Limb (tissue), 2 donors: ENCODE data around the gene NSUN2.

Experiments used
- DNase-seq, 2 donors: peaks; one replicate each; pipeline ENCODE4 v3.0.0-alpha.2; 2016; ENCODE audit errors: extremely low spot score in 2 of 2

NSUN2 gene

GRCh38 chr5:6644794-6645241 is 12.0 kb upstream of the NSUN2 start:
- no peak for DNase-seq

DNA sequence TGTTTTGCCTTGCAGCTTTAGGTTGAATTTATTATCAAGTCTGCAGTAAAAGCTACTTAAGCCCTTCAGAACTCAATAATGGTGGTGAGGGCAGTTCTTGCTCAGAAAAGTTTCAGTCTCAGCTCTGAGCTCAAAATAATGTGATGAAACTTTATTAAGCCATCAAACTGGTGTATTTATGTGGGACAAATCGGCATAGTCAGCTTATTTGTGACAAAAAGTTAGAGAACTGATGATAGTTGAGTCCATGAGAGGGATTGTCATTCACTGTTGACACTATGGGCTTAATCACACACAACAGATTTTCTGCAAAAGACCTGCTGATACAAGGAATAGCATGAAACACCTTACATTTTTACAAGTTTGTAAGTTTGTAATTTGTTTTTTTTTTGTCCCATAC is 9.8 kb upstream of the NSUN2 start:
- no peak for DNase-seq

- DNase-seq: no peak
Observed at GRCh38 chr5:6638236-6638635, 5.4 kb upstream of the NSUN2 start.

DNA sequence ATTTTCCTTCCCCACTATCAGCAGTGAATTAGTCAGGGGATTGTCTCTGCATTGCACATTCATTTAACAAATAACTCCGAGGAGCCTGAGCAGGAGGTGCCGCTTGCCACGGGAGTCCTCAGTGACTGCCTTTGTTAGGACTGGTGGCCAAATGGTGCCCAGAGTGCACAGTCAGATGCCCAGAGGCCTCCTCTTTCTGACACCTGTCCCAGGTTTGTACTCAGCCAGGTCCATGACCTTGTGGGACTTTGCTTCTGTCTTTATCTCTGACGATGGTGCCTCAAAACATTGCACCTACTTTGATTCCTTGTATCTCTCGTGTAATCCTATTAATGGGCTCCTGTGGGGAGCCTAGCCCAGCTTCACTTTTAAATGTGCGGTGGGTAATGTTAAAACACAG is 4.7 kb upstream of the NSUN2 start:
- DNase-seq: no peak

DNA sequence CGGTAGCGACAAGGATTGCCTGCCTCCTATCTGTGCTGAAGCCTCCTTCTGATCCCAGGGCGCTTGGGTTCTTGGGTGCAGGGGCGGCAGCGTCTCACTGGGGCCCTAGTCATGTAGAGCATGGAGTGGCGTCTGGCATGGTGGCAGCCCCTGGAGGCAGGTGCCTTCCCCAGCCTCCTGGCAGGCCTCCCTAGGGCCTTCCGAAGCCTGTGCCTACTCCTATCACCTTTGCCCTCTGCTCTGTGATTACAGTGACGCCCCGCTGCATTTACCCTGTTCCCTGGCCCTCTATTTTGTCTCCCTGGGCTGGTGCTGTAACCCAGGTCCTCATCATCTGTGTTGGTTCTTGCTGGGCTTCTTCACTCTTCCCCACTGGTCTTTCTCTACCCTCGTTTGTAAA is 4.2 kb upstream of the NSUN2 start:
- DNase-seq: no peak

DNA sequence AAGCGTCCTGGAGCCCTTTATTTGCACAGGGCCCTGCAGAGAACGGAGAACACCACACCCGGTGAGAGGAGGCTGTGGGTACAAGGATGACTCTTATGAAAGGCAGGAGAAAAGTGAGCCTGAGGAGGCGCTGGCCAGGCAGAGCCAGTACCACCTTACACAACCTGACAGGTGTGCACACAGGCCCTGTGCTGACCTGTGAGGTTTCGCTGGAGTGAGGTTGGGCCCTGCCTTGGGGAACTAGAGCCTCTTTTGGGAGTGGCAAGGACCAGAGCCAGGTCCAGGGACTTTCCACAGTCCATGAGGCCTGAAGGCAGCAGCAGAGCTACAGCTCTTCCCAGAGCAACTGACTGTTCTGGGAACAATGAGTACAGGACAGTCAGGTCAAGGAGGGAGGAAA is 3.4 kb upstream of the NSUN2 start:
- DNase-seq: no peak

GRCh38 chr5:6634788-6635430 is 2.1 kb upstream of the NSUN2 start:
- DNase-seq: no peak

- DNase-seq: no peak
Observed at GRCh38 chr5:6634306-6634705, 1.5 kb upstream of the NSUN2 start.

DNA sequence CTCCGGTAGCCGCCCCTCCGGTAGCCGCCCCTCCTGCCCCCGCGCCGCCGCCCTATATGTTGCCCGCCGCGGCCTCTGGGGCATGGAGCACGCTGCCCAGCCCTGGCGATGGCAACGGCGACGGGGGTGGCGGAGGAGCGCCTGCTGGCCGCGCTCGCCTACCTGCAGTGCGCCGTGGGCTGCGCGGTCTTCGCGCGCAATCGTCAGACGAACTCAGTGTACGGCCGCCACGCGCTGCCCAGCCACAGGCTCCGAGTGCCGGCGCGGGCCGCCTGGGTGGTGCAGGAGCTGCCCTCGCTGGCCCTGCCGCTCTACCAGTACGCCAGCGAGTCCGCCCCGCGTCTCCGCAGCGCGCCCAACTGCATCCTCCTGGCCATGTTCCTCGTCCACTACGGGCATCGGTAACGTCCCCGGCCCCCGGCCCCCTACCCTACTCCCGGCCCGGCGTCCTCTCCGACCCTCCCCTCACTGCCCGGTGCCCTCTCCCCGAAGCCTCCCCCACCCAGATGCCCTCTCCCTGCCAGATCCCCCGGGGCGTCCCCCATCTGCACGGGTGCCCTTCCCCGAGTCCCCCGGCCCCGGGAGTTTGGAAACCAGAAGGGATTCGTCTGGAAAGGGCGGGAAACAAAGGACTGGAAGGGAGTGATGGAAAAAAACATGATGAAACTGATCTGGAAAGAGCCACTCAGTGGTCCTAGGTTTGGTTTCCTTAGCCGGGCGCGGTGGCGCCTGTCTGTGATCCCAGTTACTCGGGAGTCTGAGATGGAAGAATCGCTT is 813 bp upstream of the NSUN2 start:
- peak in 1 of 2 donors; percentile 3 for DNase-seq

DNA sequence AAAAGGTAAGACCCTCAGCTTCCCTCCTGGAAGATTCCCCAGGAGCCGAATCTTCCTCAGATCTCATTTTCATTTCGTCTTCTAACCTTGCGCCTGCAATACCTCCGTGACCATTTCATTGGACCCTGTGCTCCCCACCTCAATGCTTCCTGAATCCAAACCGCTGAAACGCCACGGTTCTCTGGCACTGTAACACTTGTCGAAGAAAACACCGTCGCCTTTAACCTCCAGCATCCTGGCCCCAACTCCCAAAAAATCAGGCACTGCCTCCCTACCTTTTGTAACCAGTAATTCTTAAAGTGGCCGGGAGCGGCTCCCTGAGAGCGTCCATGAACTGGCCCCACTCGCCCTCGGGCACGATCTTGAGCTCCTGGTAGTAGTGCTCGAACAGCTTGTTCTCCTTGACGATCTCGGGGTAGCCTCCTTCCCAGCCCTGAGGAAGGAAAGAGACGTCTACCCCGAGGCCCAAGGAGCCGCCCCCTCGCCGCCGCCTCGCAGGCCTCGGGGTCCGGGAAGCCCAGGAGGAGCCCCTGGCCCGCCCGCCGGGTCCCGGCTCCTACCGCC is 438 bp downstream of the NSUN2 start:
- no peak for DNase-seq

DNA sequence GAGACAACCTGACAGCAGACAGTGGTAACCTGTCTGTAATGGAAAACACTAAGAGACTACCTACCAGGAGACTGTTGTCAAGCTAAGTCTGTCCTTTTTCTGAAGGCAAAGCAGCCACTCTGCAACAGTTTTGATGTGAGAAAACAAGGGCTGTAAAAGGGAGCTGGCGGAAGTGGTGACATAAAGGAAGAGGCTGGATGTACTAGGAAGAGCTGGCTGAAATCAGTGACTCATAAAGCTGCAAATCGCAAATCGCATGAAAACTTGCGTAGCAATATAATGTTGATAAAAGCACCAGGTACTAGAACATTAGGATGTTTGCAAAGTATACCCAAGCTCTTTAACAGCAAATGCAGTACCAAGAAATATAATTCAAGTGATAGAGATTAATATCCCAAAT is 1.4 kb downstream of the NSUN2 start:
- DNase-seq: no peak

DNA sequence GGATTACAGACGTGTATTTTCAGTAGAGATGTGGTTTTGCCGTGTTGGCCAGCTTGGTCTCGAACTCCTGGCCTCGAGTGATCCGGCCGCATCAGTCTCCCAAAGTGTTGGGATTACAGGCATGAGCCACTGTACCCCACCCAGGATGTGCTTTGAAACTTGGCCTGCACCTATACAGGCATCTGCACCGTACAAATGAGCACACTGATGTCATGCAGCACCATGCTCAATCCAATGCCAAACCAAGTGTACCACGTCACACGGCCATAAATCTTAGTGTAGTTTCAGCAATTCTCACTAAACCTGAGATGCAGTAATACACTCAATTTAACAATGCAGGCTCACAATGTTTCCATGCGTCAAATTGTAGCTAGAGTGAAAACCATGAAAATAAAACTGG is 6.3 kb downstream of the NSUN2 start:
- DNase-seq: no peak

DNA sequence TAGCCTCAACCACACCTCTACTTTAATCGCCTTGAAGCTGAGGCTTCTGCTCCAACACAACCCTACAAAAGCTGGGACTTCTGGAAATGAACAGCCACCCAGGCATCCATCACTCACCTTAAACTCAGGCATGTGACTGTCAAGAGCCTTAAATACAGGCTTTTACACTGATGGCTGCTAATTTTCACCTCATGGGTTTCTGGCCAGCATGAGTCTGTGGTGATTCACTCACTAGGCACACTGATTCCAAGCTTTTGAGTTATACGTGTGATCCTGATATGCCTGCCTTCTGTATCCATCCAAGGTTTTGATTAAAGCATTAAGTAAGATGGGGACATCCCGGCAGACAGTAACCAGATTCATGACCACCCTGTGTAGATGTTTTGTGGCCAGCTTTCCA is 8.9 kb downstream of the NSUN2 start:
- DNase-seq: no peak

DNA sequence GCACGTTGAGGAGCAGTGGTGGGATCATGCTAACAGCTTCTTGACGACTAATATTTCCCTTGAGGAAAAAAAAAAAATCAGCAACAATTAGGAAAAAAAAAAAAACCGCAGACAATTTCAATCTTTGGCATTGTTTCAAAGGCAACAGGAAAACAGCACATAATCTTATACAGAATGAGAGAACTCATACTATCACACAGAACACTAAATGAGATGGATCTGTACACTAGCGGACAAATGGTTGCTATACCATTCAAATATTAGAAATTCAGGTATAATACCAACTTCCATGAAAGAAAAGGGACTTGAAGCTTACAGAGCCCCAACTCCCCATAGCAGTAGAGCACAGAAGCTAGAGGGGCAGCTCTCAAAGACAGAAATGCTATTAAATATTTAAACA is 9.6 kb downstream of the NSUN2 start:
- no peak for DNase-seq

GRCh38 chr5:6616632-6617031 is 16.2 kb downstream of the NSUN2 start:
- DNase-seq: no peak

DNA sequence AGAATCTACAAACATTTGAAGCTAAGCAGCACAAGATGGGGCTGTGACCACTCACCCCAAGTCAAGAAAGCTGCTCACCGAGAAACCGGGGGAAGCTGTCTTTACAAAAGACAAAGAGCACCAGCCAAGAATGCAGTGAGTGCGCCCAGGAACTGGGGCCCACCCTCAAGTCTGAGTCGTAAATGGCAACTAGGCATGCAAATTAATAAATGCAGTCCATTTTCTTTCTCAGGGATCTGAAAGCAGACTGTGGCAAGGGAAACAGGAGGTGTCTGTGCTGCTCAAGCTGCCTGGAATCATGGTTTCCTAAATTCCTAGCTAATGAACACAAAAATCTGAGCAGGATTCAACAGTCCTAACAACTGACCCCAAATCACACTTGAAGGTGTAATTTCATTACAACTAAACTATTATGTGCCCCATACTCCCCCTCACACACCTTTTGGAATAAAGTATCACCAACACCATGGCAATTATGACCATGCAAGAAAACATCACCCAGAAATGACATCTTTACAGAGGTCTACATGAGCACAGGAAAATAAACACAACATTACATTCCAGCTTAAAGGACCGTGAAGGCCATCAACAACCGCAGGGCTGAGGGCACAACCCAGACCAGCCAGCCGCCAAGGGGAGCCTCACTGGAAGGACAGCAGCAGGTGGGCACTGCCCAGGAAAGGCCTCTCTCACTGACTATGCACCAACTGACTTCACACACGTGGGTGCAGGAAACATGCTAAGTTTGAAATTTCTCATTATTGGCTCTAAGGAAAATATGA is 17.6 kb downstream of the NSUN2 start:
- no peak for DNase-seq

GRCh38 chr5:6611334-6612256 is 21.2 kb downstream of the NSUN2 start:
- no peak for DNase-seq

DNA sequence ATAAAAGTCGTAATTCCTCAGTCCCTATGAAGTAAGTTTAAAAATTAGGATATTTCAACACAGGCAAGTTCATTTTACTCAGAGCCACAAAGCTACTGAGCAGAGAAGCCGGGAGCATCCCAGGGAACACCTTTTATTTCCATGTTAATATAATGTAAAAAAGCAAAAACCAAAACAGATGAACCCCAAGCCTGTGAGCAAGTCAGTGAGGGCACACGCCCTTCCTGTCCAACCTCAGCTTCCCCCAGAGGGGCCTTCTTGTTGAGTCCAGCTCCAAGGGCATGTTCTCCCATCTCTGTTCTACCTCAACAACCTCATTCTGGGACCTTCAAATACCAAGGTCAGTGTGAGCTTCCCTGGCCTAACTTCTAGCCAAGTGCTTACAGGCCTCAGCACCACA is 24.8 kb downstream of the NSUN2 start:
- DNase-seq: no peak

DNA sequence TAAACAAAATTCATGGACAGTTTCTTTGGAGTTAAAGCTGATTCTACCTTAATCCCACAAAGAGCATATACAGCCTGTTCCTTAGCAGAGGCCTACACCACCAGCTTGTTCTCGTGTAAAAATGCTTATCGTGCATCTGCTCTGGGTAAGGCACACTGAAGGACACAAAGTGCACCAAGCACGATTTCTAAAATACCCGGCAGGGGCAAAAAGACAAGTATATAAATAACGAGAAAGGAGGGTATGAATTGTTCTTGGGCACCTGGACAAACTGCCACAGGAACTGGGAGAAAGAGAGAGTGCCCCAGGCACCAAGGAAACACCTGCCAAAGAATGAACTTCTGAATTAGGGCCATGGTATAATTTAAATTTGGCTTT is 25.3 kb downstream of the NSUN2 start:
- no peak for DNase-seq

GRCh38 chr5:6606884-6607558 is 25.8 kb downstream of the NSUN2 start:
- no peak for DNase-seq

- DNase-seq: no peak
Observed at GRCh38 chr5:6604946-6605345, 27.9 kb downstream of the NSUN2 start.
